GM12872 (cell line): ENCODE data around the gene HELZ2.
A peak's percentile ranks its signal among the peaks of the same experiment; 100 is the strongest.

Experiments used
- CTCF ChIP-seq: IDR thresholded peaks from 3 replicates; pipeline ENCODE4 v1.5.1; 2011; ENCODE audit warnings: low read depth, mild to moderate bottlenecking, low read length, moderate library complexity; ENCODE audit not compliant: insufficient read depth

HELZ2 gene

GRCh38 chr20:63572788-63573646 is 1.0 kb downstream of the HELZ2 start:
- peak; percentile 31; the same call in 2 of the 3 replicates for TF ChIP-seq CTCF

GRCh38 chr20:63572071-63572787 is 1.8 kb downstream of the HELZ2 start:
- TF ChIP-seq CTCF: no peak

GRCh38 chr20:63570281-63571086 is 3.6 kb downstream of the HELZ2 start:
- no peak for TF ChIP-seq CTCF

- TF ChIP-seq CTCF: no peak
Measured at GRCh38 chr20:63568986-63569949, 4.8 kb downstream of the HELZ2 start.

GRCh38 chr20:63568170-63568981 is 5.7 kb downstream of the HELZ2 start:
- no peak for TF ChIP-seq CTCF
